DOHH2 (cell line): ENCODE measurements around the gene MAGI1.

Experiments
- H3F3A ChIP-seq: fragments of 200-600 bp; sonication (generic), shearing (Covaris generic); 2 replicates; pipeline ENCODE4 v1.6.0; 2016; ENCODE audit warnings: antibody characterized with exemption, mild to moderate bottlenecking; ENCODE audit not compliant: control insufficient read depth, insufficient read depth
- H3K27ac ChIP-seq: fragments of 200-600 bp; sonication (generic); 2 replicates; pipeline ENCODE4 v1.5.1; 2014; ENCODE audit warnings: low read depth, mild to moderate bottlenecking, low read length, moderate library complexity
- H3K27me3 ChIP-seq: fragments of 200-600 bp; sonication (generic); 2 replicates; pipeline ENCODE4 v1.6.1; 2014; ENCODE audit warnings: mild to moderate bottlenecking, low read length, mixed read lengths; ENCODE audit not compliant: control insufficient read depth
- H3K36me3 ChIP-seq: fragments of 200-600 bp; sonication (generic); 2 replicates; pipeline ENCODE4 v1.6.1; 2014; ENCODE audit warnings: mild to moderate bottlenecking, low read length, moderate library complexity, mixed read lengths; ENCODE audit not compliant: control insufficient read depth
- H3K4me1 ChIP-seq: fragments of 200-600 bp; sonication (generic); 2 replicates; pipeline ENCODE4 v1.6.1; 2014; ENCODE audit warnings: mild to moderate bottlenecking, low read length, mixed read lengths; ENCODE audit not compliant: control insufficient read depth
- H3K4me2 ChIP-seq: fragments of 200-600 bp; sonication (generic); 2 replicates; pipeline ENCODE4 v1.6.0; 2014; ENCODE audit warnings: mild to moderate bottlenecking, low read length, moderate library complexity
- H3K4me3 ChIP-seq: fragments of 200-600 bp; sonication (generic); 2 replicates; pipeline ENCODE4 v1.5.1; 2014; ENCODE audit warnings: mild to moderate bottlenecking, low read length, mixed read lengths
- H3K79me2 ChIP-seq: fragments of 200-600 bp; sonication (generic); 2 replicates; pipeline ENCODE4 v1.6.1; 2014; ENCODE audit warnings: mild to moderate bottlenecking, low read length, mixed read lengths; ENCODE audit not compliant: control insufficient read depth
- H3K9me2 ChIP-seq: fragments of 200-600 bp; sonication (generic); replicated peaks from 2 replicates; pipeline ENCODE4 v1.6.1; 2014; ENCODE audit warnings: mild to moderate bottlenecking, low read length, mixed read lengths; ENCODE audit not compliant: control insufficient read depth
- H3K9me3 ChIP-seq: fragments of 200-600 bp; sonication (generic); 2 replicates; pipeline ENCODE4 v1.6.1; 2014; ENCODE audit warnings: antibody characterized with exemption, low read length, mixed read lengths; ENCODE audit not compliant: control insufficient read depth, insufficient read depth
- H4K20me1 ChIP-seq: fragments of 200-600 bp; sonication (generic); 2 replicates; pipeline ENCODE4 v1.6.0; 2014; ENCODE audit warnings: low read depth, mild to moderate bottlenecking, antibody characterized with exemption, low read length, moderate library complexity; ENCODE audit not compliant: control insufficient read depth, insufficient read depth
- EZH2phosphoT487 ChIP-seq: fragments of 200-600 bp; sonication (generic); IDR thresholded peaks from 2 replicates; pipeline ENCODE4 v1.6.1; 2017; ENCODE audit warnings: borderline replicate concordance, mild to moderate bottlenecking, antibody characterized with exemption, low read length, moderate library complexity, mixed read lengths
- TF ChIP-seq, protein P1 (sequence below): fragments of 200-600 bp; sonication (generic); IDR thresholded peaks from one replicate; pipeline ENCODE4 v1.5.1; 2014; ENCODE audit warnings: antibody characterized with exemption, mild to moderate bottlenecking, low read depth, low read length; ENCODE audit not compliant: poor library complexity, severe bottlenecking

MAGI1 gene

GRCh38 chr3:65829228-65829627 lies 209.5 kb downstream of the MAGI1 start:
- no peaks in the 10 kb centered on the region for H3K36me3 ChIP-seq
- H4K20me1 ChIP-seq: no peaks in the 10 kb centered on the region
- no peaks in the 10 kb centered on the region for H3K27me3 ChIP-seq
- H3K4me2 ChIP-seq: no peak overlapping the region
- H3K4me1 ChIP-seq: no peaks in the 10 kb centered on the region
- no peaks in the 10 kb centered on the region for H3K79me2 ChIP-seq
- no peaks in the 10 kb centered on the region for H3K9me2 ChIP-seq
- no peaks in the 10 kb centered on the region for H3F3A ChIP-seq
- no peaks in the 10 kb centered on the region for H3K9me3 ChIP-seq
- TF ChIP-seq, protein P1, sequence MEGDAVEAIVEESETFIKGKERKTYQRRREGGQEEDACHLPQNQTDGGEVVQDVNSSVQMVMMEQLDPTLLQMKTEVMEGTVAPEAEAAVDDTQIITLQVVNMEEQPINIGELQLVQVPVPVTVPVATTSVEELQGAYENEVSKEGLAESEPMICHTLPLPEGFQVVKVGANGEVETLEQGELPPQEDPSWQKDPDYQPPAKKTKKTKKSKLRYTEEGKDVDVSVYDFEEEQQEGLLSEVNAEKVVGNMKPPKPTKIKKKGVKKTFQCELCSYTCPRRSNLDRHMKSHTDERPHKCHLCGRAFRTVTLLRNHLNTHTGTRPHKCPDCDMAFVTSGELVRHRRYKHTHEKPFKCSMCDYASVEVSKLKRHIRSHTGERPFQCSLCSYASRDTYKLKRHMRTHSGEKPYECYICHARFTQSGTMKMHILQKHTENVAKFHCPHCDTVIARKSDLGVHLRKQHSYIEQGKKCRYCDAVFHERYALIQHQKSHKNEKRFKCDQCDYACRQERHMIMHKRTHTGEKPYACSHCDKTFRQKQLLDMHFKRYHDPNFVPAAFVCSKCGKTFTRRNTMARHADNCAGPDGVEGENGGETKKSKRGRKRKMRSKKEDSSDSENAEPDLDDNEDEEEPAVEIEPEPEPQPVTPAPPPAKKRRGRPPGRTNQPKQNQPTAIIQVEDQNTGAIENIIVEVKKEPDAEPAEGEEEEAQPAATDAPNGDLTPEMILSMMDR: no peak
- no peak for TF ChIP-seq EZH2phosphoT487
- no peak overlapping the region for H3K4me3 ChIP-seq
- H3K27ac ChIP-seq: no peak overlapping the region

- H3K27ac ChIP-seq: no peak overlapping the region
- no peaks in the 10 kb centered on the region for H3K36me3 ChIP-seq
- no peaks in the 10 kb centered on the region for H3K79me2 ChIP-seq
- H3K9me3 ChIP-seq: no peaks in the 10 kb centered on the region
- no peaks in the 10 kb centered on the region for H4K20me1 ChIP-seq
- H3K4me2 ChIP-seq: no peak overlapping the region
- H3F3A ChIP-seq: no peaks in the 10 kb centered on the region
- H3K27me3 ChIP-seq: no peaks in the 10 kb centered on the region
- H3K9me2 ChIP-seq: no peaks in the 10 kb centered on the region
- no peaks in the 10 kb centered on the region for H3K4me1 ChIP-seq
- no peak overlapping the region for H3K4me3 ChIP-seq
- TF ChIP-seq, protein P1: no peak
- TF ChIP-seq EZH2phosphoT487: no peak
These were observed 210.0 kb downstream of the MAGI1 start for GRCh38 chr3:65828706-65829105.

DNA sequence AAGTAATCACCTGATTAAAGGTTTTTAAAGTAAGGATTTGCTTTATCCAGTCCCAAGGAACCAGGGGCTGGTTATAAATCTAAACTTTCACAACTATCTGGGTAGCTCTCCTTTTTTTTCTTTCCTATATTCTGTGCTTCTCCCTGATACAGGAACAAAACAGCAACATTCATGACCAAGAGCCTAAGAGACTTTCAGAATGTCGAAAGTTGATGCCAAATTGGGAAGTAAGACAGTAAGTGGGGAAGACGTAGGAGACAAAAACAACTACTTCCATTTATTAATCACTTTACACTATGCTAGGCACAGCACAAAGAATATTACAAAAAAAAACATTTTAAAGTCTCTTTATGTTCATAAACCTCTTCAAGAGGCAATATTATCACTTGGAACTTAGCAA lies 211.6 kb downstream of the MAGI1 start:
- no peaks in the 10 kb centered on the region for H3F3A ChIP-seq
- no peaks in the 10 kb centered on the region for H3K9me3 ChIP-seq
- H3K79me2 ChIP-seq: no peaks in the 10 kb centered on the region
- H3K4me1 ChIP-seq: no peaks in the 10 kb centered on the region
- no peaks in the 10 kb centered on the region for H4K20me1 ChIP-seq
- no peak overlapping the region for H3K4me3 ChIP-seq
- no peak overlapping the region for H3K4me2 ChIP-seq
- TF ChIP-seq EZH2phosphoT487: no peak
- TF ChIP-seq, protein P1: no peak
- H3K9me2 ChIP-seq: no peaks in the 10 kb centered on the region
- H3K27ac ChIP-seq: no peak overlapping the region
- no peaks in the 10 kb centered on the region for H3K27me3 ChIP-seq
- no peaks in the 10 kb centered on the region for H3K36me3 ChIP-seq

DNA sequence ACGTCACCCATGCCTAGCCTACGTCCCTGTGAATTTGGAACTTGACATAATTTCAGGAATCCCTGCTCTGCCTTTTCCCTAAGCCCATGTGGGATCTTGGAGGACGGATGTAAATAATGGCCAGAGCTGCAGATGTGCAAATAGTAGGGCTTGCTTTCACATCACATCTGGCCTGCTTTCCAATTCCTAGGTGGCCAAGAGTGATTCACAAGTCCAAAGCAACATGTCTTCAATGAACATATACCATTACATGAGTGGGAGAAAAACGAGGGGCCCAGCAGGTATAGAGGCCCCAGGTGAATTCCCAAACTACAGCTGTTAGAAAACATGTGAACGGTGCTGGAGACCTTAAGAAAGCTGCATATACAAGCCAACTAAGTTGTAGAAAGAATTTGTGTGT lies 214.6 kb downstream of the MAGI1 start:
- Histone ChIP-seq H3K27ac (no peak overlapping the region), H3K4me3 (no peak overlapping the region), H3K27me3 (no peaks in the 10 kb centered on the region), H3K4me1 (no peaks in the 10 kb centered on the region), H3F3A (no peaks in the 10 kb centered on the region), H3K36me3 (no peaks in the 10 kb centered on the region), H3K4me2 (no peak overlapping the region), H4K20me1 (no peaks in the 10 kb centered on the region), H3K9me3 (no peaks in the 10 kb centered on the region), H3K9me2 (no peaks in the 10 kb centered on the region), H3K79me2 (no peaks in the 10 kb centered on the region)
- TF ChIP-seq EZH2phosphoT487: no peak
- TF ChIP-seq, protein P1: no peak
